Body of pancreas (tissue), 4 donors: ENCODE data around the gene F10.

Experiments used
- CTCF ChIP-seq, 7 experiments: fragments of 450-650 bp in 4 of 7; fragments of 200-600 bp in 3 of 7; sonication (generic) in 3 of 7; IDR thresholded peaks; one replicate each; pipeline ENCODE4 v1.5.1; 2016 to 2019; ENCODE audit warnings: antibody characterized with exemption in 7 of 7
- POLR2A ChIP-seq, 3 donors: fragments of 450-650 bp; IDR thresholded peaks; one replicate each; pipeline ENCODE4 v1.6.1; 2016; ENCODE audit warnings: antibody characterized with exemption in 3 of 3, mild to moderate bottlenecking in 2 of 3

GRCh38 chr13:113183450-113184129, 61.0 kb downstream of the F10 start:
- no peak for TF ChIP-seq POLR2A (IDR thresholded peaks at IDR 0.05)
- no peak for TF ChIP-seq CTCF (IDR thresholded peaks at IDR 0.05)
